K562 (cell line): Measurements from ENCODE around the gene CFAP221. TPM values are rescaled to one million over a fixed set of nuclear protein-coding genes. Genes with fewer than 3 reads are reported as not detected.
A peak's percentile ranks its signal among the peaks of the same experiment; 100 is the strongest.

Experiments
- ATF7 ChIP-seq: fragments of 450-650 bp; IDR thresholded peaks from 2 replicates; pipeline ENCODE4 v1.7.1; 2014; ENCODE audit warnings: mild to moderate bottlenecking, moderate library complexity
- EGR1 ChIP-seq: fragments of 450-650 bp; conservative IDR thresholded peaks from 2 replicates; pipeline ENCODE4 v1.6.1; 2017; ENCODE audit warnings: mild to moderate bottlenecking
- RAD21 ChIP-seq, 2 experiments: fragments of 250-450 bp in 1 of 2; fragments of 450-650 bp in 1 of 2; sonication (Bioruptor Pico) in 1 of 2; formaldehyde crosslinking in 1 of 2; IDR thresholded peaks in 1 of 2; conservative IDR thresholded peaks in 1 of 2; 2 replicates each; pipeline versions ENCODE4 v1.4.0 to v1.8.0; 2020 to 2022; ENCODE audit warnings: mild to moderate bottlenecking in 2 of 2, moderate library complexity in 1 of 2
- XRCC5 ChIP-seq: fragments of 200-400 bp; formaldehyde crosslinking; IDR thresholded peaks from 2 replicates; pipeline ENCODE4 v1.6.1; 2017; ENCODE audit warnings: low read depth, mild to moderate bottlenecking, low read length
- YY1 ChIP-seq, 3 experiments: IDR thresholded peaks; 2 replicates each; pipeline ENCODE4 v1.6.1; 2011; ENCODE audit warnings: low read length in 2 of 3, mild to moderate bottlenecking in 2 of 3, moderate library complexity in 2 of 3, borderline replicate concordance in 1 of 3, control low read depth in 1 of 3, low read depth in 1 of 3; ENCODE audit not compliant: insufficient read depth in 3 of 3, insufficient replicate concordance in 2 of 3, control insufficient read depth in 1 of 3, insufficient read length in 1 of 3; ENCODE audit errors: extremely low read depth in 1 of 3
- polyA plus RNA-seq, 8 experiments: library from polyadenylated mRNA; depleted of rRNA in 4 of 8; stranded (reverse) in 5 of 8; unstranded in 3 of 8; fragments of >200 nt; fragmentation: Nextera tagmentation in 2 of 8; fragmentation: Illumina TruSeq in 1 of 8; extraction: Ambion mirVana in 2 of 8; extraction: Trizol in 1 of 8; gene quantifications; 2 replicates each; pipeline versions ENCODE4 v1.2.1 to v1.2.3, GENCODE V29; 2011 to 2014; ENCODE audit warnings: inconsistent platforms in 1 of 8, missing spikeins in 1 of 8
- total RNA-seq, 7 experiments: library from RNA; depleted of rRNA in 6 of 7; stranded (reverse); fragments of >200 nt in 6 of 7; fragmentation: Illumina TruSeq in 2 of 7; extraction: Trizol in 2 of 7; gene quantifications; 2 replicates each; pipeline versions ENCODE4 v1.2.1 to v1.2.3, GENCODE V29; 2011 to 2021; ENCODE audit warnings: low replicate concordance in 1 of 7
- TF ChIP-seq, protein P1 (sequence below), 2 experiments: fragments of 450-650 bp; formaldehyde crosslinking in 1 of 2; IDR thresholded peaks; 2 replicates each; pipeline versions ENCODE4 v1.4.0 to v1.6.1; 2014 to 2020; ENCODE audit warnings: mild to moderate bottlenecking in 2 of 2, borderline replicate concordance in 1 of 2, low read depth in 1 of 2
- TF ChIP-seq, protein P2 (sequence below): fragments of 200-800 bp; sonication (Bioruptor generic); IDR thresholded peaks from 2 replicates; pipeline ENCODE4 v1.6.1; 2017; ENCODE audit warnings: missing genetic modification characterization, missing compliant biosample characterization
- TF ChIP-seq, protein P3 (sequence below), 3 experiments: IDR thresholded peaks in 2 of 3; conservative IDR thresholded peaks in 1 of 3; 2 replicates each; pipeline ENCODE4 v1.5.1; 2011 to 2012; ENCODE audit warnings: low read length in 3 of 3, mild to moderate bottlenecking in 3 of 3, control low read depth in 2 of 3, improper control_type of control experiment in 1 of 3, inconsistent platforms in 1 of 3, low read depth in 1 of 3, mixed read lengths in 1 of 3, moderate library complexity in 1 of 3; ENCODE audit not compliant: insufficient read depth in 2 of 3
- TF ChIP-seq, protein P4 (sequence below): IDR thresholded peaks from 3 replicates; pipeline ENCODE4 v1.6.1; 2011; ENCODE audit warnings: borderline replicate concordance, mild to moderate bottlenecking; ENCODE audit not compliant: insufficient read length, insufficient read depth

Gene CFAP221
- total and polyA plus RNA-seq, 9 of the 15 experiments (the other 6 are each of a cell fraction or from before 2014, with no cell fraction given) = 0.09 to 1.4 (median 0.65) TPM

DNA sequence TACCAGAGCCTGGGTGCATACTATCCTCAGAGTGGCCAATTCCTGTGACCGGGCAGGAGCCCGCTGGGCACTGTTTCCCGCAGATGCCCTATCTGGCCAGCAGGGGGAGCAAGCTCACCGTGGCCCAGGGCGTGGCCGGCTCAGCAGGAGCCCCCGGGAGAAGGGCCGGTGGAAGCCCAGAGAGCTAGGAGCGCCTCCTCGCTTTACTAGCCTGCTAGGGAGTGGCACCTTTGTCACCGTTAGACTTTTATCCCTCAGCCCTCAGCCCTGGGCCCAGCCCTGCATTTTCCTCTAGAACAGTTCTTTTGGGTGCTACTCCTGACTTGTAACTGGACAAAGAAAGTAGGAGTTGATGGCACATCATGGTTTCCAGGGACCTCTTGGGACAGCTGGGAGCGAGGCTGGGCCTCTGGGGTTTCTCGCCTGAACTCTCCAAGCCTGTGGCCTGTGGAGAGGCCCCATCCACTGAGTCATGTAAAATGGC, 158.7 kb downstream of the CFAP221 start (continued):
- TF ChIP-seq, protein P1, sequence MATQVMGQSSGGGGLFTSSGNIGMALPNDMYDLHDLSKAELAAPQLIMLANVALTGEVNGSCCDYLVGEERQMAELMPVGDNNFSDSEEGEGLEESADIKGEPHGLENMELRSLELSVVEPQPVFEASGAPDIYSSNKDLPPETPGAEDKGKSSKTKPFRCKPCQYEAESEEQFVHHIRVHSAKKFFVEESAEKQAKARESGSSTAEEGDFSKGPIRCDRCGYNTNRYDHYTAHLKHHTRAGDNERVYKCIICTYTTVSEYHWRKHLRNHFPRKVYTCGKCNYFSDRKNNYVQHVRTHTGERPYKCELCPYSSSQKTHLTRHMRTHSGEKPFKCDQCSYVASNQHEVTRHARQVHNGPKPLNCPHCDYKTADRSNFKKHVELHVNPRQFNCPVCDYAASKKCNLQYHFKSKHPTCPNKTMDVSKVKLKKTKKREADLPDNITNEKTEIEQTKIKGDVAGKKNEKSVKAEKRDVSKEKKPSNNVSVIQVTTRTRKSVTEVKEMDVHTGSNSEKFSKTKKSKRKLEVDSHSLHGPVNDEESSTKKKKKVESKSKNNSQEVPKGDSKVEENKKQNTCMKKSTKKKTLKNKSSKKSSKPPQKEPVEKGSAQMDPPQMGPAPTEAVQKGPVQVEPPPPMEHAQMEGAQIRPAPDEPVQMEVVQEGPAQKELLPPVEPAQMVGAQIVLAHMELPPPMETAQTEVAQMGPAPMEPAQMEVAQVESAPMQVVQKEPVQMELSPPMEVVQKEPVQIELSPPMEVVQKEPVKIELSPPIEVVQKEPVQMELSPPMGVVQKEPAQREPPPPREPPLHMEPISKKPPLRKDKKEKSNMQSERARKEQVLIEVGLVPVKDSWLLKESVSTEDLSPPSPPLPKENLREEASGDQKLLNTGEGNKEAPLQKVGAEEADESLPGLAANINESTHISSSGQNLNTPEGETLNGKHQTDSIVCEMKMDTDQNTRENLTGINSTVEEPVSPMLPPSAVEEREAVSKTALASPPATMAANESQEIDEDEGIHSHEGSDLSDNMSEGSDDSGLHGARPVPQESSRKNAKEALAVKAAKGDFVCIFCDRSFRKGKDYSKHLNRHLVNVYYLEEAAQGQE (IDR thresholded peaks at IDR 0.05; ENCODE audit: borderline replicate concordance) = peak; percentile 74; the same call in 1 of the 2 replicates
- TF ChIP-seq, protein P1 (CRISPR knock-in tag; IDR thresholded peaks at IDR 0.05; ENCODE audit: low read depth) = no peak
- TF ChIP-seq, protein P2, sequence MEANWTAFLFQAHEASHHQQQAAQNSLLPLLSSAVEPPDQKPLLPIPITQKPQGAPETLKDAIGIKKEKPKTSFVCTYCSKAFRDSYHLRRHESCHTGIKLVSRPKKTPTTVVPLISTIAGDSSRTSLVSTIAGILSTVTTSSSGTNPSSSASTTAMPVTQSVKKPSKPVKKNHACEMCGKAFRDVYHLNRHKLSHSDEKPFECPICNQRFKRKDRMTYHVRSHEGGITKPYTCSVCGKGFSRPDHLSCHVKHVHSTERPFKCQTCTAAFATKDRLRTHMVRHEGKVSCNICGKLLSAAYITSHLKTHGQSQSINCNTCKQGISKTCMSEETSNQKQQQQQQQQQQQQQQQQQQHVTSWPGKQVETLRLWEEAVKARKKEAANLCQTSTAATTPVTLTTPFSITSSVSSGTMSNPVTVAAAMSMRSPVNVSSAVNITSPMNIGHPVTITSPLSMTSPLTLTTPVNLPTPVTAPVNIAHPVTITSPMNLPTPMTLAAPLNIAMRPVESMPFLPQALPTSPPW = peak; percentile 35; the same call in 1 of the 2 replicates
- TF ChIP-seq ATF7 = 0 out of 2 replicates have a peak, but pooled peaks have one; percentile 17
- TF ChIP-seq, protein P3, sequence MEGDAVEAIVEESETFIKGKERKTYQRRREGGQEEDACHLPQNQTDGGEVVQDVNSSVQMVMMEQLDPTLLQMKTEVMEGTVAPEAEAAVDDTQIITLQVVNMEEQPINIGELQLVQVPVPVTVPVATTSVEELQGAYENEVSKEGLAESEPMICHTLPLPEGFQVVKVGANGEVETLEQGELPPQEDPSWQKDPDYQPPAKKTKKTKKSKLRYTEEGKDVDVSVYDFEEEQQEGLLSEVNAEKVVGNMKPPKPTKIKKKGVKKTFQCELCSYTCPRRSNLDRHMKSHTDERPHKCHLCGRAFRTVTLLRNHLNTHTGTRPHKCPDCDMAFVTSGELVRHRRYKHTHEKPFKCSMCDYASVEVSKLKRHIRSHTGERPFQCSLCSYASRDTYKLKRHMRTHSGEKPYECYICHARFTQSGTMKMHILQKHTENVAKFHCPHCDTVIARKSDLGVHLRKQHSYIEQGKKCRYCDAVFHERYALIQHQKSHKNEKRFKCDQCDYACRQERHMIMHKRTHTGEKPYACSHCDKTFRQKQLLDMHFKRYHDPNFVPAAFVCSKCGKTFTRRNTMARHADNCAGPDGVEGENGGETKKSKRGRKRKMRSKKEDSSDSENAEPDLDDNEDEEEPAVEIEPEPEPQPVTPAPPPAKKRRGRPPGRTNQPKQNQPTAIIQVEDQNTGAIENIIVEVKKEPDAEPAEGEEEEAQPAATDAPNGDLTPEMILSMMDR (IDR thresholded peaks at IDR 0.05 in 2 of 3, conservative IDR thresholded peaks at IDR 0.05 in 1 of 3; ENCODE audit: insufficient read depth in 2 of 3, low read depth in 1 of 3, low read length in 3 of 3) = peak; percentile 89 to 97 (median 92)
- peak; percentile 51; the same call in 1 of the 2 replicates for TF ChIP-seq XRCC5
- TF ChIP-seq, protein P4, sequence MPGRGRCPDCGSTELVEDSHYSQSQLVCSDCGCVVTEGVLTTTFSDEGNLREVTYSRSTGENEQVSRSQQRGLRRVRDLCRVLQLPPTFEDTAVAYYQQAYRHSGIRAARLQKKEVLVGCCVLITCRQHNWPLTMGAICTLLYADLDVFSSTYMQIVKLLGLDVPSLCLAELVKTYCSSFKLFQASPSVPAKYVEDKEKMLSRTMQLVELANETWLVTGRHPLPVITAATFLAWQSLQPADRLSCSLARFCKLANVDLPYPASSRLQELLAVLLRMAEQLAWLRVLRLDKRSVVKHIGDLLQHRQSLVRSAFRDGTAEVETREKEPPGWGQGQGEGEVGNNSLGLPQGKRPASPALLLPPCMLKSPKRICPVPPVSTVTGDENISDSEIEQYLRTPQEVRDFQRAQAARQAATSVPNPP = no peak
- TF ChIP-seq YY1 (IDR thresholded peaks at IDR 0.05; ENCODE audit: borderline replicate concordance in 1 of 3, control insufficient read depth in 1 of 3, extremely low read depth in 1 of 3, insufficient read depth in 3 of 3, insufficient read length in 1 of 3, insufficient replicate concordance in 2 of 3, low read depth in 1 of 3, low read length in 2 of 3) = peak in 1 of 3 experiments; percentile 28
- TF ChIP-seq EGR1 = no peak
- peak; percentile 80 to 94 for TF ChIP-seq RAD21 (CRISPR knock-in tag; conservative IDR thresholded peaks at IDR 0.05 in 1 of 2, IDR thresholded peaks at IDR 0.05 in 1 of 2)
